ENCODE measurements around the gene WDR37. TPM values are rescaled to one million over a fixed set of nuclear protein-coding genes. Genes with fewer than 3 reads are reported as not detected.

The WDR37 gene
- polyA plus RNA-seq, 1 experiment, result 16.0 TPM

DNA sequence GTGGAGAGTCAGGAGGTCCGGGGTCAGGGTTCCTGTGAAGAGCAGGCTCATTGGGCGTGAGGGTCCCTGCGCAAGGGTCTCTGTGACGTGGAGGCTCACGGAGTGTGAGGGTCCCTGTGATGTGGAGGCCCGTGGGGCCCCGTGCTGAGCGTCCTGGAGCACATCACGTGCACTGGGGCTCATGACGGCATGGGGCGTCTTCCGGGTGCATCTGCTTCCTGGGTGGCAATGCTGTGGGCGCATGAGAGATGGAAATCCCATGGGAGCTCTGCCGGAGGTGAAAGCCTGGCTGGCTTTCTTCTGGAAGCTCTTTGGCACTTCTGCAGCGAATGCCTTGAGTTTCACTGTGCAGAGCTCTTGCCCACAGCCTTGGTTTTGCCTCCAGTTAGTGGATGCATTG lies 71.4 kb downstream of the WDR37 start:
- CTCF ChIA-PET, result no interaction called here
- H3K27ac ChIP-seq (ENCODE audit: low read depth, low read length), result no peak overlapping the region
- TF ChIP-seq, protein P1, sequence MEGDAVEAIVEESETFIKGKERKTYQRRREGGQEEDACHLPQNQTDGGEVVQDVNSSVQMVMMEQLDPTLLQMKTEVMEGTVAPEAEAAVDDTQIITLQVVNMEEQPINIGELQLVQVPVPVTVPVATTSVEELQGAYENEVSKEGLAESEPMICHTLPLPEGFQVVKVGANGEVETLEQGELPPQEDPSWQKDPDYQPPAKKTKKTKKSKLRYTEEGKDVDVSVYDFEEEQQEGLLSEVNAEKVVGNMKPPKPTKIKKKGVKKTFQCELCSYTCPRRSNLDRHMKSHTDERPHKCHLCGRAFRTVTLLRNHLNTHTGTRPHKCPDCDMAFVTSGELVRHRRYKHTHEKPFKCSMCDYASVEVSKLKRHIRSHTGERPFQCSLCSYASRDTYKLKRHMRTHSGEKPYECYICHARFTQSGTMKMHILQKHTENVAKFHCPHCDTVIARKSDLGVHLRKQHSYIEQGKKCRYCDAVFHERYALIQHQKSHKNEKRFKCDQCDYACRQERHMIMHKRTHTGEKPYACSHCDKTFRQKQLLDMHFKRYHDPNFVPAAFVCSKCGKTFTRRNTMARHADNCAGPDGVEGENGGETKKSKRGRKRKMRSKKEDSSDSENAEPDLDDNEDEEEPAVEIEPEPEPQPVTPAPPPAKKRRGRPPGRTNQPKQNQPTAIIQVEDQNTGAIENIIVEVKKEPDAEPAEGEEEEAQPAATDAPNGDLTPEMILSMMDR (IDR thresholded peaks at IDR 0.05; ENCODE audit: low read depth, low read length), result no peak
- DNase-seq (ENCODE audit: low read depth, low spot score), result no peak
- no peak overlapping the region for H3K4me3 ChIP-seq (ENCODE audit: low read depth, low read length)
- no peaks in the 10 kb centered on the region for H3K27me3 ChIP-seq (ENCODE audit: control insufficient read depth, insufficient read depth, low read length)
- no peaks in the 10 kb centered on the region; the same call in 1 of the 2 replicates for H3K9me3 ChIP-seq (ENCODE audit: control insufficient read depth, insufficient read depth, low read length)
- POLR2A ChIA-PET, result interaction anchor here (0.6 kb wide), 1 partner anchor 75 kb away, joined by 3 read pairs; no protein-coding TSS in a partner anchor

DNA sequence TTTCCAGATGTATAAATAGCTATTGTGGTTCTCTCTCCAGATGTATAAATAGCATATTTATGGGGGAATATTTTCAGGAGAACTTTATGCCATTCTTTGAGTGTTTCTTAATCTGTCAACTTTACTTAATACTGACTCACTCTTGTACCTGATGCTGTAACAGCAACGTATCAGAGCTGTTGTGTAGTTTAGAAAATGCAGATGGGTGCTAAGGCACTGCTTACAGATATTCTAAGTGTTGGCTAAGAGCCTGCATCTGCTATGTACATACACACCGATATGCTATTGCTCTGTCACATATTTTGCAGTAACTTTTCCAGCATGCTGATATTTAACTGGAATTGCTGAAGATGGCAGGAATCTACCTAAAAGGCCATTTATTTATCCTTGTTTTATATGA lies 71.9 kb downstream of the WDR37 start:
- no peak overlapping the region for H3K27ac ChIP-seq (ENCODE audit: low read depth, low read length)
- DNase-seq (ENCODE audit: low read depth, low spot score), result no peak
- TF ChIP-seq, protein P1 (IDR thresholded peaks at IDR 0.05; ENCODE audit: low read depth, low read length), result no peak
- ChIA-PET CTCF (no interaction called here), POLR2A (no interaction called here)
- H3K9me3 ChIP-seq (ENCODE audit: control insufficient read depth, insufficient read depth, low read length), result no peaks in the 10 kb centered on the region; the same call in 1 of the 2 replicates
- H3K27me3 ChIP-seq (ENCODE audit: control insufficient read depth, insufficient read depth, low read length), result no peaks in the 10 kb centered on the region
- H3K4me3 ChIP-seq (ENCODE audit: low read depth, low read length), result no peak overlapping the region

DNA sequence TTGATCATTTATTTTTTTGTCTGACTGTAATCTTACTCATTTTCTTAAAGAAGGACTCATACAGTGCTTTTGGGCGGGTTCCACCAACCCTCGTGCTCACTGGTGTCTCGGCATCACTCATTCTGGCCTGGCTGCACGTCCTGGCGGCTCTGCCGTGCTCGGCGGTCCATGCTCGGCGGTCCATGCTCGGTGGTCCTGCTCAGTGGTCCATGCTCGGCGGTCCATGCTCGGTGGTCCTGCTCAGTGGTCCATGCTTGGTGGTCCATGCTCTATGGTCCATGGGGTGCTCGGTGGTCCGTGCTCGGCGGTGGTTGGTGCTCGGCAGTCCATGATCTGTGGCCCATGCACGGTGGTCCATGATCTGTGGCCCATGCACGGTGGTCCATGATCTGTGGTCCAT lies 72.5 kb downstream of the WDR37 start:
- ChIA-PET POLR2A (no interaction called here), CTCF (no interaction called here)
- Histone ChIP-seq H3K27ac (ENCODE audit: low read depth, low read length) (no peak overlapping the region), H3K4me3 (ENCODE audit: low read depth, low read length) (no peak overlapping the region), H3K9me3 (ENCODE audit: control insufficient read depth, insufficient read depth, low read length) (no peaks in the 10 kb centered on the region; the same call in 1 of the 2 replicates), H3K27me3 (ENCODE audit: control insufficient read depth, insufficient read depth, low read length) (no peaks in the 10 kb centered on the region)
- TF ChIP-seq, protein P1 (IDR thresholded peaks at IDR 0.05; ENCODE audit: low read depth, low read length), result no peak
- DNase-seq (ENCODE audit: low read depth, low spot score), result no peak

DNA sequence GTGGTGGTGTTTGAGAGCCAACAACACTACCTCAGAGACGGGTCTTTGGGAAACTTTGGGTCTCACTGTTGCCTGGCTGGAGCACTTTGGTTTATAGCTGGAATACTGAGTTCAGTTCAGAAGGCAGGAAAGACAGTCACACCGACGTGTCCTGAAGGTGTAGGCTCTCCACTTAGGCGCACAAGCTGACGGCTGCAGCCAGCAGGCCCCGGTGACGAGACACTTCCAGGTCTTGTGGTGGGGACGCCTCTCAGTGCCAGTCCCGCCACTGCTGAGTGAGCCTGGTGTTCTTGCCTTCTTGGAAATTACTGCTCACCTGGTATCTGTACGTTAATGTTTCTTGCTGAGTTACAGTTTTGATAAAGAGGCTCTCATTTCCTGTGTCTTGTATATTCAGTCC lies 74.0 kb downstream of the WDR37 start:
- CTCF ChIA-PET, result no interaction called here
- TF ChIP-seq, protein P1 (IDR thresholded peaks at IDR 0.05; ENCODE audit: low read depth, low read length), result no peak
- no peak overlapping the region for H3K27ac ChIP-seq (ENCODE audit: low read depth, low read length)
- no peaks in the 10 kb centered on the region; the same call in 1 of the 2 replicates for H3K9me3 ChIP-seq (ENCODE audit: control insufficient read depth, insufficient read depth, low read length)
- H3K4me3 ChIP-seq (ENCODE audit: low read depth, low read length), result no peak overlapping the region
- POLR2A ChIA-PET, result no interaction called here
- H3K27me3 ChIP-seq (ENCODE audit: control insufficient read depth, insufficient read depth, low read length), result no peaks in the 10 kb centered on the region
- no peak for DNase-seq (ENCODE audit: low read depth, low spot score)

DNA sequence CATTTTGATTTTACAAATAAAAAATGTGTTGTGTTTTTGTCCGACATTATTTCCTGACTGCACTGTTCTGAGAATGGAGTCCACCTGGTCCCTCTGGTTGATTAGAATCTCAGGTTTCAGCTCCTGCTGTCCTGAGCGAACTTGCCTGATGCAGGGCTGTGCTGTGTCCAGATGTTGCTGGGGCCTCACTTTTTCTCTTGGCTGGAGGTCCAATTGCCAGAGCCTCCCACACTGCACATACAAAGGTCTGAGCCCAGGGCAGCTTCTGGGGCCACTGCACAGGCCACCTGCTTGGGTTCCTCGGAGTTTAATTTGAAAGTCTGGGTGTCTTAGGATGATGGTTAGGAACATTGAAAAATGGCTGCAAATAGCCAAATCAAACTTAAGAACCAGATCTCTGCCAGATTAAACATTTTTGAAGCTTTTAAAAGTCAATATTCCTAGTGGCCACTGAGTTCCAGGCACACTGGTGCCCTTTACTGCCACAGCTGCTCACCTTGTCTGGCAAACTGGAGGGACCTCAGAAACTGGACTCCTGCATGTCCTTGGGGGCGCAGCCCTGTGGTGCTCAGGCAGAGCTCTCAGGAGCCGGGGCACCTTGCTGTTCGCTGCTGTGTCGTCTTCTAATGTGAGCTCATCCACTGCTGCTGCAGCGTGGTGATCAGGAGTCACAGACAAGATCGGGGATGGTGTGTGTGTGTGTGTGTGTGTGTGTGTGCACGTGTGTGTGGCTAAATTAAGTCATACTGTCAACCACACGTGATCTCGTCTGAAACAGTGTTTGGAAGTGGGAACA lies 75.0 kb downstream of the WDR37 start:
- TF ChIP-seq, protein P1 (IDR thresholded peaks at IDR 0.05; ENCODE audit: low read depth, low read length), result no peak
- Histone ChIP-seq H3K27me3 (ENCODE audit: control insufficient read depth, insufficient read depth, low read length) (no peaks in the 10 kb centered on the region), H3K4me3 (ENCODE audit: low read depth, low read length) (no peak overlapping the region), H3K9me3 (ENCODE audit: control insufficient read depth, insufficient read depth, low read length) (no peaks in the 10 kb centered on the region; the same call in 1 of the 2 replicates), H3K27ac (ENCODE audit: low read depth, low read length) (no peak overlapping the region)
- DNase-seq (ENCODE audit: low read depth, low spot score), result no peak
- ChIA-PET POLR2A (no interaction called here), CTCF (no interaction called here)
